ENCODE measurements around the gene SH3BP1. TPM values are rescaled to one million over a fixed set of nuclear protein-coding genes. Genes with fewer than 3 reads are reported as not detected.

The SH3BP1 gene
- total and polyA plus RNA-seq, 9 of the 15 experiments (the other 6 are each of a cell fraction or from before 2014, with no cell fraction given), result 0.10 to 36.2 (median 10.4) TPM

DNA sequence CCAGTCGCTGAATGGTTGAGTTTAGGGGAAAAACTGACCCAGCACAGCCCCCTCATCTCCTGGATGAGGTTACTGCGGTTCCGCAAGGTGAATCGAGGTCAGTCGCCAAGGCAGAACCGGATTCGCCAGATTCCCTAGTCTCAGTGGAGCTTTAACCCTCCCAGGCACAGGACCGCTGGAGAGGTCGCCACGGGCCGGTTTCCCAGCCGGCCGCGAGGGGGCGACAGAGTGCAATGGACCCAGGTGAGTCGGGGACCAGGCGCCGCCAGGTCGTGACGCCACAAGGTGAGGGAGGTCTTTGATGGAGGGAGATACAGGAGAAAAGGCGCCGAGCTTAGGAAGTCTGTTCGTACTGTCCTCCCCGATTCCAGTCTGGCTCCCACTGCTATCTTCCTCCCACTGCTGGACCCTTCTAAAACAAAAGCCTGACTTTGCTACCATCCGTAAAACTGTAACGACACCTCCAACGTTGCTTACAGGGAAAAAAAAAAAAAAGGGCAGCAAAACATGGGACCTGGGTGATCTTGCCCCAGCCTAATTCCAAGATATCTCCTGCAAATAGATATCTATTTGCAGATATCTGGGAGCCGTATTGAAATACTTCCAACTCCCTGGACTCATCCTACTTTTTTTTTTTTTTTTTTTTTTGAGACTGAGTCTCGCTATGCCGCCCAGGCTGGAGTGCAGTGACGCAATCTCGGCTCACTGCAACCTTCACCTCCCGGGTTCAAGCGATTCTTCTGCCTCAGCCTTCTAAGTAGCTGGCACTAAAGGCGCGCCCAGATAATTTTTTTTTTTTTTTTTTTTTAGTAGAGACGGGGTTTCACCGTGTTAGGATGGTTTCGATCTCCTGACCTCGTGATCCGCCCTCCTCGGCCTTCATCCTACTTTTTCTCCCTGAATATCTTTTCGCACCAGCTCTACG, 32.2 kb upstream of the SH3BP1 start:
- no peaks in the 10 kb centered on the region for H3K27me3 ChIP-seq (ENCODE audit: control insufficient read depth in 2 of 2, insufficient read depth in 2 of 2, low read length in 2 of 2)
- peak overlapping the region; percentile 26; the same call in 1 of the 2 replicates for H3K4me3 ChIP-seq
- 5% methylated on average over 15 of the region's 44 CpGs for WGBS (ENCODE audit: insufficient coverage, low coverage, missing lambda C conversion rate)
- ATAC-seq (peak; percentile 53), FAIRE-seq (peak; percentile 71), DNase-seq (ENCODE audit: extremely low read depth in 1 of 4, low spot score in 3 of 4) (peak; percentile 74 to 87 (median 76))
- H3K36me3 ChIP-seq (ENCODE audit: control insufficient read depth, insufficient read depth, low read length), result peaks cover 9% of the 10 kb centered on the region; the same call in 1 of the 3 replicates
- CTCF ChIA-PET (ENCODE audit: low intra/inter-chr PET ratio), result interaction anchor here (0.7 to 1.2 kb wide), 2 partner anchors 63 to 69 kb away, joined by 3 to 4 read pairs; no protein-coding TSS in a partner anchor
- peaks cover 3% of the 10 kb centered on the region for H3K9me1 ChIP-seq (ENCODE audit: control insufficient read depth, insufficient read depth, low read length)
- H3K27ac ChIP-seq (ENCODE audit: extremely low read depth, low read depth, low read length), result no peak overlapping the region
- peak overlapping the region; percentile 84 for H3K4me2 ChIP-seq (ENCODE audit: insufficient read depth, low read length)
- H2AFZ ChIP-seq (ENCODE audit: low read depth, low read length), result peak overlapping the region; percentile 84
- H3K9me3 ChIP-seq (replicated peaks; ENCODE audit: control insufficient read depth, insufficient read depth, low read depth, low read length), result no peaks in the 10 kb centered on the region
- no peaks in the 10 kb centered on the region for H4K20me1 ChIP-seq (replicated peaks; ENCODE audit: control insufficient read depth, insufficient read depth, low read length)
- peak overlapping the region in 1 of 2 experiments; percentile 26; a peak in 1 of 4 replicates for H3K9ac ChIP-seq (ENCODE audit: insufficient read depth in 1 of 2, low read depth in 2 of 2, low read length in 2 of 2)
- in situ Hi-C loops (cut with MboI), result no loop called here
- H3K4me1 ChIP-seq (replicated peaks in 1 of 2; ENCODE audit: control insufficient read depth in 2 of 2, insufficient read depth in 2 of 2, low read length in 2 of 2), result peaks cover 12 to 22% of the 10 kb centered on the region in 2 experiments; a peak in 4 of 5 replicates
- intact Hi-C loops (cut with micrococcal nuclease), result no loop called here
- peaks cover 31% of the 10 kb centered on the region for H3K79me2 ChIP-seq (ENCODE audit: control insufficient read depth, insufficient read depth, low read length)
- BruUV-seq (replicated peaks), result no TSS peak
- POLR2A ChIA-PET, result interaction anchor here (0.5 to 2.1 kb wide), 11 partner anchors 12 to 212 kb away, joined by 3 to 5 read pairs (median 3); partner anchors contain the start of gene PDXP
- TF ChIP-seq RHOXF2B (CRISPR knock-in tag; conservative IDR thresholded peaks at IDR 0.05) (no peak), KLF1 (tag; IDR thresholded peaks at IDR 0.05) (no peak), MCM3 (IDR thresholded peaks at IDR 0.05) (no peak), PHB (CRISPR knock-in tag; IDR thresholded peaks at IDR 0.05) (no peak), CBX1 (IDR thresholded peaks at IDR 0.05; ENCODE audit: low read depth) (no peak)
- TF ChIP-seq, protein P1, sequence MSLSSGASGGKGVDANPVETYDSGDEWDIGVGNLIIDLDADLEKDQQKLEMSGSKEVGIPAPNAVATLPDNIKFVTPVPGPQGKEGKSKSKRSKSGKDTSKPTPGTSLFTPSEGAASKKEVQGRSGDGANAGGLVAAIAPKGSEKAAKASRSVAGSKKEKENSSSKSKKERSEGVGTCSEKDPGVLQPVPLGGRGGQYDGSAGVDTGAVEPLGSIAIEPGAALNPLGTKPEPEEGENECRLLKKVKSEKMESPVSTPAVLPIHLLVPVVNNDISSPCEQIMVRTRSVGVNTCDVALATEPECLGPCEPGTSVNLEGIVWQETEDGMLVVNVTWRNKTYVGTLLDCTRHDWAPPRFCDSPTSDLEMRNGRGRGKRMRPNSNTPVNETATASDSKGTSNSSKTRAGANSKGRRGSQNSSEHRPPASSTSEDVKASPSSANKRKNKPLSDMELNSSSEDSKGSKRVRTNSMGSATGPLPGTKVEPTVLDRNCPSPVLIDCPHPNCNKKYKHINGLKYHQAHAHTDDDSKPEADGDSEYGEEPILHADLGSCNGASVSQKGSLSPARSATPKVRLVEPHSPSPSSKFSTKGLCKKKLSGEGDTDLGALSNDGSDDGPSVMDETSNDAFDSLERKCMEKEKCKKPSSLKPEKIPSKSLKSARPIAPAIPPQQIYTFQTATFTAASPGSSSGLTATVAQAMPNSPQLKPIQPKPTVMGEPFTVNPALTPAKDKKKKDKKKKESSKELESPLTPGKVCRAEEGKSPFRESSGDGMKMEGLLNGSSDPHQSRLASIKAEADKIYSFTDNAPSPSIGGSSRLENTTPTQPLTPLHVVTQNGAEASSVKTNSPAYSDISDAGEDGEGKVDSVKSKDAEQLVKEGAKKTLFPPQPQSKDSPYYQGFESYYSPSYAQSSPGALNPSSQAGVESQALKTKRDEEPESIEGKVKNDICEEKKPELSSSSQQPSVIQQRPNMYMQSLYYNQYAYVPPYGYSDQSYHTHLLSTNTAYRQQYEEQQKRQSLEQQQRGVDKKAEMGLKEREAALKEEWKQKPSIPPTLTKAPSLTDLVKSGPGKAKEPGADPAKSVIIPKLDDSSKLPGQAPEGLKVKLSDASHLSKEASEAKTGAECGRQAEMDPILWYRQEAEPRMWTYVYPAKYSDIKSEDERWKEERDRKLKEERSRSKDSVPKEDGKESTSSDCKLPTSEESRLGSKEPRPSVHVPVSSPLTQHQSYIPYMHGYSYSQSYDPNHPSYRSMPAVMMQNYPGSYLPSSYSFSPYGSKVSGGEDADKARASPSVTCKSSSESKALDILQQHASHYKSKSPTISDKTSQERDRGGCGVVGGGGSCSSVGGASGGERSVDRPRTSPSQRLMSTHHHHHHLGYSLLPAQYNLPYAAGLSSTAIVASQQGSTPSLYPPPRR (CRISPR knock-in tag; IDR thresholded peaks at IDR 0.05; ENCODE audit: borderline replicate concordance), result no peak
- TF ChIP-seq, protein P2, sequence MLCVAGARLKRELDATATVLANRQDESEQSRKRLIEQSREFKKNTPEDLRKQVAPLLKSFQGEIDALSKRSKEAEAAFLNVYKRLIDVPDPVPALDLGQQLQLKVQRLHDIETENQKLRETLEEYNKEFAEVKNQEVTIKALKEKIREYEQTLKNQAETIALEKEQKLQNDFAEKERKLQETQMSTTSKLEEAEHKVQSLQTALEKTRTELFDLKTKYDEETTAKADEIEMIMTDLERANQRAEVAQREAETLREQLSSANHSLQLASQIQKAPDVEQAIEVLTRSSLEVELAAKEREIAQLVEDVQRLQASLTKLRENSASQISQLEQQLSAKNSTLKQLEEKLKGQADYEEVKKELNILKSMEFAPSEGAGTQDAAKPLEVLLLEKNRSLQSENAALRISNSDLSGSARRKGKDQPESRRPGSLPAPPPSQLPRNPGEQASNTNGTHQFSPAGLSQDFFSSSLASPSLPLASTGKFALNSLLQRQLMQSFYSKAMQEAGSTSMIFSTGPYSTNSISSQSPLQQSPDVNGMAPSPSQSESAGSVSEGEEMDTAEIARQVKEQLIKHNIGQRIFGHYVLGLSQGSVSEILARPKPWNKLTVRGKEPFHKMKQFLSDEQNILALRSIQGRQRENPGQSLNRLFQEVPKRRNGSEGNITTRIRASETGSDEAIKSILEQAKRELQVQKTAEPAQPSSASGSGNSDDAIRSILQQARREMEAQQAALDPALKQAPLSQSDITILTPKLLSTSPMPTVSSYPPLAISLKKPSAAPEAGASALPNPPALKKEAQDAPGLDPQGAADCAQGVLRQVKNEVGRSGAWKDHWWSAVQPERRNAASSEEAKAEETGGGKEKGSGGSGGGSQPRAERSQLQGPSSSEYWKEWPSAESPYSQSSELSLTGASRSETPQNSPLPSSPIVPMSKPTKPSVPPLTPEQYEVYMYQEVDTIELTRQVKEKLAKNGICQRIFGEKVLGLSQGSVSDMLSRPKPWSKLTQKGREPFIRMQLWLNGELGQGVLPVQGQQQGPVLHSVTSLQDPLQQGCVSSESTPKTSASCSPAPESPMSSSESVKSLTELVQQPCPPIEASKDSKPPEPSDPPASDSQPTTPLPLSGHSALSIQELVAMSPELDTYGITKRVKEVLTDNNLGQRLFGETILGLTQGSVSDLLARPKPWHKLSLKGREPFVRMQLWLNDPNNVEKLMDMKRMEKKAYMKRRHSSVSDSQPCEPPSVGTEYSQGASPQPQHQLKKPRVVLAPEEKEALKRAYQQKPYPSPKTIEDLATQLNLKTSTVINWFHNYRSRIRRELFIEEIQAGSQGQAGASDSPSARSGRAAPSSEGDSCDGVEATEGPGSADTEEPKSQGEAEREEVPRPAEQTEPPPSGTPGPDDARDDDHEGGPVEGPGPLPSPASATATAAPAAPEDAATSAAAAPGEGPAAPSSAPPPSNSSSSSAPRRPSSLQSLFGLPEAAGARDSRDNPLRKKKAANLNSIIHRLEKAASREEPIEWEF (CRISPR knock-in tag; IDR thresholded peaks at IDR 0.05), result no peak
- TF ChIP-seq, protein P3, sequence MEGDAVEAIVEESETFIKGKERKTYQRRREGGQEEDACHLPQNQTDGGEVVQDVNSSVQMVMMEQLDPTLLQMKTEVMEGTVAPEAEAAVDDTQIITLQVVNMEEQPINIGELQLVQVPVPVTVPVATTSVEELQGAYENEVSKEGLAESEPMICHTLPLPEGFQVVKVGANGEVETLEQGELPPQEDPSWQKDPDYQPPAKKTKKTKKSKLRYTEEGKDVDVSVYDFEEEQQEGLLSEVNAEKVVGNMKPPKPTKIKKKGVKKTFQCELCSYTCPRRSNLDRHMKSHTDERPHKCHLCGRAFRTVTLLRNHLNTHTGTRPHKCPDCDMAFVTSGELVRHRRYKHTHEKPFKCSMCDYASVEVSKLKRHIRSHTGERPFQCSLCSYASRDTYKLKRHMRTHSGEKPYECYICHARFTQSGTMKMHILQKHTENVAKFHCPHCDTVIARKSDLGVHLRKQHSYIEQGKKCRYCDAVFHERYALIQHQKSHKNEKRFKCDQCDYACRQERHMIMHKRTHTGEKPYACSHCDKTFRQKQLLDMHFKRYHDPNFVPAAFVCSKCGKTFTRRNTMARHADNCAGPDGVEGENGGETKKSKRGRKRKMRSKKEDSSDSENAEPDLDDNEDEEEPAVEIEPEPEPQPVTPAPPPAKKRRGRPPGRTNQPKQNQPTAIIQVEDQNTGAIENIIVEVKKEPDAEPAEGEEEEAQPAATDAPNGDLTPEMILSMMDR (IDR thresholded peaks at IDR 0.05 in 2 of 3, conservative IDR thresholded peaks at IDR 0.05 in 1 of 3; ENCODE audit: insufficient read depth in 2 of 3, low read depth in 1 of 3, low read length in 3 of 3), result peak; percentile 84 to 95 (median 89)
